PFSK-1 (cell line): ENCODE measurements around the gene NAP1L4.

Experiments
- FOXP2 ChIP-seq: optimal IDR thresholded peaks from 2 replicates; pipeline ENCODE3; 2011; ENCODE audit warnings: borderline replicate concordance, control low read depth, inconsistent platforms; ENCODE audit not compliant: insufficient read depth; ENCODE audit errors: extremely low read length, extremely low read depth
- POLR2AphosphoS5 ChIP-seq: IDR thresholded peaks from 2 replicates; pipeline ENCODE4 v1.6.1; 2012; ENCODE audit warnings: low read depth, mild to moderate bottlenecking, control low read depth, low read length, moderate library complexity
- REST ChIP-seq, 2 experiments: IDR thresholded peaks; 2 replicates each; pipeline versions ENCODE4 v1.6.1 to v1.8.0; 2011 to 2012; ENCODE audit warnings: low read depth in 2 of 2, low read length in 2 of 2, control low read depth in 1 of 2, inconsistent platforms in 1 of 2, mild to moderate bottlenecking in 1 of 2, moderate library complexity in 1 of 2; ENCODE audit not compliant: insufficient read depth in 1 of 2
- SIN3A ChIP-seq: IDR thresholded peaks from 2 replicates; pipeline ENCODE4 v1.6.1; 2012; ENCODE audit warnings: mild to moderate bottlenecking, low read length, moderate library complexity, borderline replicate concordance; ENCODE audit not compliant: insufficient read depth
- TAF1 ChIP-seq: IDR thresholded peaks from 2 replicates; pipeline ENCODE4 v1.6.1; 2012; ENCODE audit warnings: low read length, control low read depth, borderline replicate concordance; ENCODE audit not compliant: insufficient read depth

NAP1L4 gene

GRCh38 chr11:2902784-2903671, 89.1 kb downstream of the NAP1L4 start:
- no peak for TF ChIP-seq FOXP2
- TF ChIP-seq SIN3A, result no peak
- TF ChIP-seq REST (IDR thresholded peaks at IDR 0.05; ENCODE audit: insufficient read depth in 1 of 2, low read depth in 2 of 2, low read length in 2 of 2), result no peak
- no peak for TF ChIP-seq POLR2AphosphoS5
- TF ChIP-seq TAF1, result no peak

- TF ChIP-seq FOXP2, result no peak
- peak; percentile 43; the same call in 1 of the 2 replicates for TF ChIP-seq POLR2AphosphoS5
Observed at GRCh38 chr11:2901854-2902783, 90.0 kb downstream of the NAP1L4 start.

GRCh38 chr11:2901196-2901796, 90.8 kb downstream of the NAP1L4 start:
- no peak for TF ChIP-seq FOXP2
- no peak for TF ChIP-seq SIN3A
- TF ChIP-seq TAF1, result no peak
- no peak for TF ChIP-seq POLR2AphosphoS5
- no peak for TF ChIP-seq REST (IDR thresholded peaks at IDR 0.05; ENCODE audit: insufficient read depth in 1 of 2, low read depth in 2 of 2, low read length in 2 of 2)

- TF ChIP-seq REST (IDR thresholded peaks at IDR 0.05; ENCODE audit: insufficient read depth in 1 of 2, low read depth in 2 of 2, low read length in 2 of 2), result peak in 1 of 2 experiments; percentile 33; a peak in 1 of 4 replicates
- TF ChIP-seq TAF1, result 0 out of 2 replicates have a peak, but pooled peaks have one; percentile 36
- TF ChIP-seq POLR2AphosphoS5, result no peak
- TF ChIP-seq SIN3A, result no peak
- TF ChIP-seq FOXP2, result no peak
Observed at GRCh38 chr11:2899080-2899783, 92.9 kb downstream of the NAP1L4 start.
